HG02885 (cell line): ENCODE data around the gene SRSF11.

Experiments used
- ATAC-seq: cut with Tn5 transposase; IDR thresholded peaks from one replicate; pipeline ENCODE4 v1.9.1; 2021; ENCODE audit warnings: mild to moderate bottlenecking; ENCODE audit not compliant: unreplicated experiment, poor library complexity

The SRSF11 gene

DNA sequence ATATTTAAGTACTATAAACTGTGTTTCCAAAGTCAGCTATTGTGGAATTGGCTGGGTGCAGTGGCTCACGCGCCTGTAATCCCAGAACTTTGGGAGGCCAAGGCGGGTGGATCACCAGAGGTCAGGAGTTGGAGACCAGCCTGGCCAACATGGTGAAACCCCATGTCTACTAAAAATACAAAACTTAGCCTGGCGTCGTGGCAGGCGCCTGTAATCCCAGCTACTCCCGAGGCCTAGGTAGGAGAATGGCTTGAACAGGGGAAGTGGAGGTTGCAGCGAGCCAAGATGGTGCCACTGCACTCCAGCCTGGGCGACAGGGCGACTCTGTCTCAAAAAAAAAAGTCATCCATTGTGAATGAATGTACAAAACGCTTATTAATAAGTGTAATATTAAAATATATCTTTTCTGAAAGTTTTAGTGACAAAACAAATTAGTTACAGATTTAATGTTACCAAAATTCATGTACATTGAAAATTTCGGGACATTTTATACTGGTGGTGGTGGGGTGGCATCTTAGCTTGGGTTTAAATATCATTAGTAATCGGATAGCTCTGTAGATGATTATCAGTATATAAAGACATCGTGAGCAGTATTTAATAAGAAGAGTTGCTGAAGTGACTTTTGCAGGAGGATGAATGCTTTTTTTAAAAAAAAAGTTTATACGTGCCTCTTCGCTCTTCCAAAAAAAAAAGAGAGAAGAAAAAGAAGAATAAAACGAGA lies 503 bp upstream of the SRSF11 start:
- peak; percentile 9 for ATAC-seq

DNA sequence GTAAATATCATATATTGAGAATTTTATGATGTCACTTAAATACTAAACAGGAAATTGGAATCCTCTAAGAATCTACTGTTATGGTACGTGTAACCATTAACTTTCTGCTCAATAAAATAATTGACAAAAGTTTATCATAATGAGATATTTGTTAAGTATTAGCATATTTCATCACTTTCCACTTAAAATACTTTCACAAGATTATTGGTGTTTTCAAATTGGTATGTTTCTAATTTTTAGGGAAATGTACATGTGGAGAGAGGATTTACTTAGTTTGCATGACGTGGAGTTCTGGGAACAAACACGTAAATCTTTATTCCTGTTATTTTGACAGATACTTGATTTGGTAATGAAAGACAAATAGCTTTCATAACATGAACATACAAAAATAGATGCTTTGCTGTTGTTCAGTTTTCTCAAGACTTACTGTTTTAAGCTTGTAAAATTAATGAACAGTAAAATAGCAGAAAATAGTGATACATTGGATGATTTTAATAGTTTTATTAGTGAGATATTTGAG lies 1.6 kb downstream of the SRSF11 start:
- ATAC-seq: no peak

DNA sequence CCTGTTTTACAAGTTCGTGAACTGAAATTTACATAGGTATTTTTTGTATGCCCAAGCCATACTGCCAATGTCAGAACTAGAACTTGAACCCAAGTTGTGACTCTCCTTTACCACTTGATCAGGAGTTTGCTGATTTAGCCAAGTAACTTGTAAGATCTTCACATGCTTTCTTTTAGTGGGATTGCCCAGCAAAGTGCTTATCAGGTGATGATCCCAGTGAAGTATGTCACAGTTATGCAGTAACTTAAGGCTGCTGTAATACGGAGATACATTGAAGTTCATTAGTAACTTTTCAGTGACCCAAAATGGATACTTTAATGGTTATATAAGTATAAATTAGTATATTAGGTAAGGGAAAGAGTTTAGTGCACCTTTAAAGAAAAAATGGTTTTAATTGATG lies 3.8 kb downstream of the SRSF11 start:
- no peak for ATAC-seq

DNA sequence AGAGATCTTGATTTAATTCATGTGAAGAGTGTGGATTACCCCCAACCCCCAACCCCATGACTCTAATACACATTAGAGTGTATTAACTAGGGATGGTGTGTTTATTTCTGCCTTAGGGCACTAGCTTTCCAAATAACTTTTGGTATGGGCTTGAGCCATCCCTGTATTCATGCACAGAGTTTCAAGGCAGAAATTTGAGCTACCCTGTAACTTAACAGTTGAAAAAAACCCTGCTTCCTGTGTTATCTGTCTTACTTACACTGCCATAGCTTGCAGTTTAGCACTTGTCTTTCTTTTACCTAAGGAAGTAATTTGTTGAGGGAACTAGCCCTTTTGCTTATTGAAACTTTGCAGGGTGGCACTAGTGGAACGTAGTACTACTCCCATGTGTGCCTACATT lies 6.3 kb downstream of the SRSF11 start:
- no peak for ATAC-seq

DNA sequence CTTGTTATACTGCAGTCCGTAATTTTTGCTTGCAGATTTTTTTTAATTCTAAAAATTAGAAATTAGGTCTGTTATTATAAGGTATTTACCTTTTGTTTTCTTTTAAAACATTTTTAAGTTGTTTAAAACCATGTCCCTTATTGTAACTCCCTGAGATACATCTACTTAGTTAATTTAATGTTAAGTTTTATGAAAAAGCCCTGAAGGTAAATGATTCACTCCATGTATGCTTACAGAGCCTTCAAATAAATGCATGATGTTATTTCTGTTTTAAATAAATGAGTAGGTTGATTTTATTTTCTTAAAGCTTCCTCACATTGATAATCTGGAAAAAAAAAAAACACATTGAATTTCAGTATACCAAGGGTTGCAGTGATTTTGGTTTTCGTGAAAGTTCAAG lies 7.5 kb downstream of the SRSF11 start:
- no peak for ATAC-seq

DNA sequence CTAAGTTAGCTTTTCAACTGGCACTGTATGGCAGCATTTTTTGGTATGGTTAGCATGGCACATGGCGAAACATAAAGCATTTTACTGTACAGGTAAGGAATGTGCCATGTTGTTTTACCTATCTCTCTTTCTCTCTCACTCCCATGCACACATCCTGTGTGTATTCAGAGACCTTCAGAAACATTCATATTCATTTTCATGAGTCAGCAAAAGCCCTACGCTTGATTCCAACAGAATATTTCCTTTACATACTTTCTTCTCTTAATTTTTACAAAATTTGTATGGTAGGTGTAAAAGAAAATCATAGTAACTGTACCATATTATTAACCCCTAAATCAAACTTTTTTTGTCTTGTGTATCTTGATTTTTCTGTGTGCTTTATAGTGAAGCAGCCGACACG lies 10.3 kb downstream of the SRSF11 start:
- ATAC-seq: no peak

DNA sequence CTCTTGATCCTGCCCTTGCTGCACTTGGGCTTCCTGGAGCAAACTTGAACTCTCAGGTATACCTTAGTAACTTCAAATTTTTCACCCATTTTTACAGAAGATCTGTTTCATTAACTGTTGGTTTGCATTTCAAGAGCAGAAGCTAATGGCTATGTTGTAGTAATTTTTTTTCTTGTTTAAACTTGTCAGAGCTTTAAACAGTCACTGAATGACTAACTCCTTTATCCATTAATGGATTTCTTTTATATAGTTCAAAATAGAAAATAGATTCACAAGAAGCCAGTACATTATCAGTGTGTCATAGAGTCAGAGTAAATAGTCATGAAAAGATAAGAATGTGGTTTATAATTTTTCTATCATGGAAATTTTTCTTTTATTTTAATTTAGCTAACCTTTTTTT lies 13.6 kb downstream of the SRSF11 start:
- no peak for ATAC-seq

DNA sequence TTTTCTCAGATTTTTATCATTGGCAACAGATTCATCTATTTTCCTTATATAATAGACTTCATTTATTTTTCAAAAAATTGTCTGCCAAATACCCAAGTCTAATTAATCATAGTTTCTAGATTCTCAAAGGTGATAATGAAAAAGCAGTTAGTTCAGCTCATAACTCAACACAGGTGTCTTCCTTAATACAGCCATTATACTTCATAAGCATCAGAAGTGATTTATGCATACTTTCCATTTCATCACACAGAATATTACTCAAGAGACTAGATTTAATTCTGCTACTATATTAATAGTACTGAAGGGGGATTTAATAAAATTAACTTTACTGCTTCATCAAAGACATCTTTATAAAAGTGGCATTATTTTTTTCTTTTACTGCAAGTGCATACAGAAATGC lies 18.8 kb downstream of the SRSF11 start:
- ATAC-seq: no peak

DNA sequence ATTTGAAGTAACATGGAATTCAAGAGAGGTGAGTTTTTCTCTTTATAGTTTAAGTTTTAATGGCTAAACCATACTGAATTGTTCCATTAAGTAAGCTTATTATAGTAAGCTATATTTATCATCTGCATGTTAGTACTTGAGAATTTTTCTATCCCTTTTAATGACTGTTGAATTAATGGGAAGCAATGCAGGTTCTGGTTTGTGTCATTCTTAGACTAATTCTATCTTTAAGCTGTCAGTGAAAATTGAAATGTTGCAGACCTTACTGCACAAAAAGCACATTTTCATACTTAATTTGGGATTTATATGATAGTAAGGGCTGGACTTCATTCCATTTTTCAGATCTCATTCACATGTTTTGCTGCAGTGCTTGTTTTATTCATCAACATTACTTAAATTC lies 25.9 kb downstream of the SRSF11 start:
- no peak for ATAC-seq

DNA sequence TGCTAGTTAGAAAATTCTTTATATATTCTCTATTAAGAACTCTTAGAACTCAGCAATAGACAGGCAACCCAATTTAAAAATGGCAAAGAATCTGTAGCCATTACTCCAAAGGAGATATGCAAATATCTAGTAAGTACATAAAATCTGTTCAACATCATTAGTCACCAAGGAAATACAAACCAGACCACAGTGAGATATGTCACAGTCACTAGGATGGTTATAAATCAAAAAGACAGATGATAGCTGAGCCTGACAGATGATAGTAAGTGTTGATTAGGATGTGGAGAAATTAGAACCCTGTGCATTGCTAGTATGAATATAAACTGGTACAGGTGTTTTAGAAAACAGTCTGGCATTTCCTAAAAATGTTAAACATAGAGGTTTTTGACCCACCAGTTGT lies 26.6 kb downstream of the SRSF11 start:
- no peak for ATAC-seq

DNA sequence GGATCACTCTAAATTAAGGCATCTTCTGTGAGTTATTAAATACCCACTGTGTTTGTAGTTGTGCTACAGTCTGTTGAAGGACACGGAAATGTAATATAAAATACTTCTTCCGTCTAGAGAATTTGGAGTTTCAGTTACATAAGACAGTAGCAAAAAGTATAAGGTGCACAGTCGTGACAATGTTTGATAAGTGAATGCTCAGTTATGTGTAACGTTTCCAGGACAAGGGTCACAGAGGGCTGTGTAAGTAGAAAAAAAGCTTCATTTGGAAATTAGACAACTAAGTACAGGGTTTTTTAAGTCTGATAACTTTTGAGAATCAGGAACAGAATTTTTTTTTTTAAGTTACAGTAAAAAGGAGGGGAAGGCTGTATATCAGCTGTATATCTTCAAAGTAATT lies 27.5 kb downstream of the SRSF11 start:
- ATAC-seq: no peak

DNA sequence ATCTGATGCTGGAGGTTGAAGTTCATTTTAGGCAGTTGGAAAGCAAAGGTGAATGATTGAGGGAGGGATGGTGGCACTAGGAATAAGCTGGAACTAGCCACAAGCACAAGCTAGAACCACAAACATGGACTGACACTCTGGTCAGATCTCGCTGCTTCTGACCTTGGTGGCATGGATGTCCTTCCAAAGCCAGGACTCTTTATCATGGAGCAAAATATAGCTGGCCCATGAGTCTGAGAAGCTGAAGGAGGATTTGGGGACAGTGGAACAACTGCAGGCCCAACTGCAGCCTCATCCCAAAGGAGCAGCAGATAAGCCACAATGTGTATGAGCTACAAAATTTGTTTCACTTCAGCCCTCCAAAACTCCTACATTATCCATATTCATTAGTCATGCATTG lies 35.5 kb downstream of the SRSF11 start:
- ATAC-seq: no peak

DNA sequence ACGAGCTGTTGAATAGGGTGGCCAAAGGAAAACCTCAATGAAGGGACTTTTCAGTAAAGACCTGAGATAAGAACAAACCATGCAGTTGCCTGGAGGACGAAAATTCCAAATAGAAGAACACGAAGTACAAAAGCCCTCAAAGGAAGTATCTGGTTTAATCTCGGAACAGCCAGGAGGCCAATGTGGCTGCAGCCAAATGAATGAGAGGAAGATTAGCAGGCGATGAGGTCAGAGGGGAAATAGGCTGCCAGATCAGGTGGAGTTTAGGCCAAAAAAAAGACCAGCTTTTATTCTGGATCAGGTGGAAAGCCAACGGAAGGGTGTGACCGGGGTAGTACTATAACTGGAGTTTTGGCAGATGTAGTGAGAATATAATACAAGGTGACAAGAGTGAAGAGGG lies 43.7 kb downstream of the SRSF11 start:
- ATAC-seq: no peak

DNA sequence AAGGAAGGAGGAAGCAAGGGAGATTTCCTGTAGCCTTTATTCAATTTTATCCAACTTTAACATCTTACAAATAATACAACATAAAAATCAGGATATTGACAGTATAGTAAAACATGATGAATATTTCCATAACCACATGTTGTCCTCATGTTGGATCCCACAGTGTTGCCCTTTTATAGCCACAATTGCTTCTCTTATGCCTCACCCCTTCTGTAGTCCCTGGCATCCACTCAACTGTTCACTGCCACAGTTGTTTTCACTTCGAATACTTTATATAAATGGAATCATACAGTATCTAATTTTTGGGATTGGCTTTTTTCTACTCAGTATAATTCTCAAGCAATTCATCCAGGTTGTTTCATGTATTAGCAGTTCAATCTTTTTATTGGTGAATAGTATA lies 44.8 kb downstream of the SRSF11 start:
- no peak for ATAC-seq

DNA sequence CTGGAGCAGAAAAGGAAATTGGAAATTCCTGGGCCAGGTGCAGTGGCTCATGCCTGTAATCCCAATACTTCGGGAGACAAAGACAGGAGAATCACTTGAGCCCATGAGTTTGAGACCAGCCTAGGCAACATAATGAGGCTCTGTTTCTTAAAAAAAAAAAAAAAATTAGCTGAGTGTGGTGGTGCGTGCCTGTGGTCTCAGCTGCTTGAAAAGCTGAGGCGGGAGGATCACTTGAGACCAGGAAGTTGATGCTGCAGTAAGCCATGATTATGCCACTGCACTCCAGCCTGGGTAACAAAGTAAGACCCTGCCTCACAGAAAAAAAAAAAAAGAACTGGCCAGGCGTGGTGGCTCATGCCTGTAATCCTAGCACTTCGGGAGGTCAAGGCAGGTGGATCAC lies 56.7 kb downstream of the SRSF11 start:
- ATAC-seq: no peak

DNA sequence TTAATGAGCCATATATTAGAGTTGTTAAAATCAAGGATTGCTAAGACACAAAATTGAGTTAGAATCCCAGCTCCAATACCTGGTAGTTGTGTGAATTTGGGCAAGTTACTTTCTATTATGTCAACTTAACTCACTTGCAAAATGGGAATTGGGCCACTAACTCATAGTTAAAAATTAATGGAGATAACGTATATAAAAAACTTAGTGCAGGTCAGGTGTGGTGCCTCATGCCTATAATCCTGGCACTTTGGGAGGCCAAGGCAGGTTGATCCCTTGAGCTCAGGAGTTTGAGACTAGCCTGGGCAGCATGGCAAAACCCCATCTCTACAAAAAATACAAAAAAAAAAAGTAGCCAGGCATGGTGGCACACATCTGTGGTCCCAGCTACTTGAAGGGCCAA lies 57.5 kb downstream of the SRSF11 start:
- no peak for ATAC-seq

DNA sequence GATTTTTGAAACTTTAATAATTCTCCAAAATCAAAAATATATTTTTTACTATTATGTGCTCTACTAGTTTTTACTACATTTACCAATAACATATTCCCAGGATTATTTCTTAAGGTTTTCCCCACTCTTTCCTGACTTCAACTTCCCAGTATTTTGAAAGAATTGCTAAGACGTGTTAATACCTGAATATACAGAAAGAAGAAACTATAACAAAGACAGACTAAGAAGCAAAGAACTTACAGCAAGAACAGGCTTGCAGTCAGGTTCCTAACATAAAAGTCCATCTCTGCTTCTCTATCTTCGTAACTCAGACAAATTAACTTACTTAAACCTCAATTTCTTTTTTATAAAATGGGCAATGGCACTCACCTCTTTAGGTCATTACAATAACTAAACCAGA lies 63.2 kb downstream of the SRSF11 start:
- no peak for ATAC-seq

DNA sequence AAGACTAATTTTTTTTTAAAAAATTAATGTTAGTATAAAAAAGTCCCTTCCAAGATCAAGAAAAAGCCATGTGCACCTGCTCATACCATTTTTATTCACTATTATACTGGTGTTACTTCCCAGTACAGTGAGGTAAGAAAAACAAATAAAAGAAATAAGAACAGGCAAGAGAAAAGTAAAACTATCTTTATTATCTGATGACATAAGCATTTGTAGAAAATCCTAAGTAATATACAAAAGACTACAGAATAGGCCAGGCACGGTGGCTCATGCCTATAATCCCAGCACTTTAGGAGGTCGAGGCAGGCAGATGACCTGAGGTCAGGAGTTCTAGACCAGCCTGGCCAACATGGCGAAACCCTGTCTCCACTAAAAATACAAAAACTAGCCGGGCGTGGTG lies 65.3 kb downstream of the SRSF11 start:
- ATAC-seq: no peak

DNA sequence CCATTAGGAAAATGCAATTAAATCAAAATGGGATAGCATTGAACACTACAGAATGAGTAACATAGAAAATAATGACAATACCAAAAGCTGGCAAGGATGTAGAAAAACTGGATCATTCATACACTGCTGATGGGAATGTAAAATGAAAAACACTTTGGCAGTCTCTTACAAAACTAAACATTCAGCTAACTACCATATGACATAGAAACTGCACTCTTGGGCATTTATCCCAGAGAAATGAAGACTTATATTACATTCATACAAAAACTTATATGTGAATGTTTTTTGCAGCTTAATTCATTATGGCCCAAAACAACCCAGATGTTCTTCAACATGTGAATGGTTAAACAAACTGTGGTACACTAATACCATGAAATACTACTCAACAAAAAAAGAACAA lies 67.0 kb downstream of the SRSF11 start:
- ATAC-seq: no peak

DNA sequence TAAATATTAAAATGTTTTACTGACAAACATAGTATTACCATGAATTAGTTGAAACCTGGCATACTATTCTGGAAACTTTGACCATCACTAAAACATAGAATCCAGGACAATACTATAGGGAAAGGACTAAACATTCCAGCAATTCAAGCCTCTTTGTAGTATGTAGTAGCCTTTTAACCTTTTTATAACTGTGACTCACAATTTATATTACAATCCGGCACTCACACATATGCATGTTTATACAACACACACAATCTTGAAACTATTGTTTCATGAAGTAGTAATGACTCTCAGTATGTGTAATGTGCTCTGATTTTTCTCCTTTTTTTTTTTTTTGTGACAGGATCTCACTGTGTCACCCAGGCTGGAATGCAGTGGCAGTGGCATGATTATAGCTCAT lies 69.0 kb downstream of the SRSF11 start:
- ATAC-seq: no peak

DNA sequence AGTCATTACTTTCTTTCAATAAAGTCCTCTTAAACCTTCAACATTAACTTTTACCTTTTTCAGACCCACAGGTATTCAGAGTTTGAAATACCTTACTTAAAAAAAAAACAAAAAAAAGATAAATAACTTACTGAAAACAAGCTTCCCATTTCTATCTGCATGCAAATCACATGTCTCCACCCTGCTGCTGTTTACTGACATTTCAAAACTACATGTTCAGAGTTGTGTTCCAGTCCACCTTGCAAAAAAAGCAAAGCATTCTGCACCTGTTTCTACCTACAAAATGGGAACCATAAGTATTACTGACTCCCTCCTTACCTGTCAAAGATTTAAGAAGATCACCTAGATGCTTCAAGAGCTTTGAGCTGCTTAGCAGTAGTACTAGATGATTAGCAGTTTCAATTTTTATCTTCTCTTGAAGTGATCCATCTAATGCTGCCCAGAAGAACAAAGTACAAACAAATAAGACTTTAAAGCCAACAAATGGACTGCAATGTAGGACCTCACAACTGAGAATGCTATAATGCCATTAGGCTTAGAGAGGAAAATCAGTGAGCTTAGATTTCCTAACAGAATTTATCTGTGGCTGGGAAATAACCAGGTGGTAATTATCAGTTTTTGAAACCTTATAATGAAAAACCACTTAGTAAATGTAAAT lies 72.1 kb downstream of the SRSF11 start:
- ATAC-seq: no peak

DNA sequence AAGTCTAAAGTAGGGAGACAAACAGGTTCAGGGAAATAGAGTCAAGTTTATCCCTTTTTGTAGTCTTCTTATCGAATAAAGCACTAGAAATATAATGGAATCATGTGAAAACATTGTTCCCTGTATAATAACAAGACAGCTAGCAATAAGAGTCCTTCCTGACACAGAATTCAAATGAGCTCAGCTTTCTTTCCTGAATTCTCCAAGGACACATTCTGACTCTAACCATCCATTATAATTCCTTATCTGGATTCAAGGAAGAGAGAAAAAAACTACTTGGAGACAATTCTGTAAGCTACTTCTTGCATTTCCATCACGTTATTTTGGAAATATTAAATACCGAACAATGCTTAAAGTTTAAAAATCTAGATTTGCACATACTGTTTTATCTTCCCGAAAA lies 74.6 kb downstream of the SRSF11 start:
- no peak for ATAC-seq
